OCI-LY3 (cell line): ENCODE results near the gene SCAF1.

Experiments
- CTCF ChIP-seq: fragments of 200-600, 300-600 bp; sonication (generic); IDR thresholded peaks from 2 replicates; pipeline ENCODE4 v1.5.1; 2014; ENCODE audit warnings: antibody characterized with exemption, low read length, low read depth
- EZH2phosphoT487 ChIP-seq: fragments of 200-600 bp; shearing (Covaris generic); IDR thresholded peaks from 2 replicates; pipeline ENCODE4 v1.6.1; 2018; ENCODE audit warnings: antibody characterized with exemption, mixed run types, low read depth

GRCh38 chr19:49645995-49646394, 4.0 kb downstream of the SCAF1 start:
- no peak for TF ChIP-seq CTCF
- TF ChIP-seq EZH2phosphoT487: no peak
